SU-DHL-6 (cell line): Measurements from ENCODE around the gene CPT1B.
A peak's percentile ranks its signal among the peaks of the same experiment; 100 is the strongest.

Experiments used
- H2AFZ ChIP-seq: fragments of 200-600 bp; sonication (generic); 2 replicates; pipeline ENCODE4 v1.6.1; 2014; ENCODE audit warnings: low read depth, mild to moderate bottlenecking, moderate library complexity, mixed read lengths, antibody characterized with exemption, low read length; ENCODE audit not compliant: severe bottlenecking
- H3F3A ChIP-seq: fragments of 200-600 bp; shearing (Covaris generic); 2 replicates; pipeline ENCODE4 v1.6.0; 2016; ENCODE audit warnings: antibody characterized with exemption, mild to moderate bottlenecking; ENCODE audit not compliant: insufficient read depth
- H3K27ac ChIP-seq: fragments of 200-600 bp; sonication (generic); 2 replicates; pipeline ENCODE4 v1.5.1; 2016; ENCODE audit warnings: low read depth, mild to moderate bottlenecking, low read length, moderate library complexity, mixed read lengths
- H3K27me3 ChIP-seq: fragments of 200-600 bp; sonication (generic), shearing (Covaris generic); 2 replicates; pipeline ENCODE4 v1.6.0; 2014; ENCODE audit warnings: mild to moderate bottlenecking, low read length
- H3K36me3 ChIP-seq: fragments of 200-600 bp; sonication (generic); 2 replicates; pipeline ENCODE4 v1.6.1; 2014; ENCODE audit warnings: mild to moderate bottlenecking, low read length, mixed read lengths
- H3K4me2 ChIP-seq: fragments of 300-600, 200-600 bp; shearing (Covaris generic), sonication (generic); 2 replicates; pipeline ENCODE4 v1.6.0; 2014; ENCODE audit warnings: low read length, low read depth, mild to moderate bottlenecking; ENCODE audit not compliant: poor library complexity, severe bottlenecking
- H3K4me3 ChIP-seq: fragments of 200-600 bp; sonication (generic); 2 replicates; pipeline ENCODE4 v1.5.1; 2014; ENCODE audit warnings: antibody characterized with exemption, low read length, mild to moderate bottlenecking, mixed read lengths; ENCODE audit not compliant: insufficient read depth, poor library complexity, severe bottlenecking
- H3K79me2 ChIP-seq: fragments of 200-600 bp; sonication (generic); 2 replicates; pipeline ENCODE4 v1.6.1; 2014; ENCODE audit warnings: mild to moderate bottlenecking, low read length, moderate library complexity; ENCODE audit not compliant: insufficient read depth
- H3K9ac ChIP-seq: fragments of 200-600 bp; sonication (generic); 2 replicates; pipeline ENCODE4 v1.7.0; 2014; ENCODE audit warnings: mild to moderate bottlenecking, low read length
- H3K9me2 ChIP-seq: fragments of 200-600 bp; sonication (generic); replicated peaks from 2 replicates; pipeline ENCODE4 v1.6.1; 2014; ENCODE audit warnings: low read length; ENCODE audit not compliant: insufficient read depth
- H3K9me3 ChIP-seq: fragments of 200-600 bp; sonication (generic); 2 replicates; pipeline ENCODE4 v1.6.1; 2014; ENCODE audit warnings: low read length, mixed read lengths; ENCODE audit not compliant: insufficient read depth
- H4K20me1 ChIP-seq: fragments of 200-600 bp; sonication (generic); 2 replicates; pipeline ENCODE4 v1.6.1; 2014; ENCODE audit warnings: low read depth, mild to moderate bottlenecking, antibody characterized with exemption, low read length, moderate library complexity, mixed read lengths
- CTCF ChIP-seq: fragments of 200-600 bp; sonication (generic); IDR thresholded peaks from one replicate; pipeline ENCODE4 v1.5.1; 2017; ENCODE audit warnings: antibody characterized with exemption, mild to moderate bottlenecking, low read length, moderate library complexity; ENCODE audit not compliant: insufficient read depth, poor library complexity, severe bottlenecking
- EZH2phosphoT487 ChIP-seq: fragments of 200-600 bp; sonication (generic), shearing (Covaris generic); conservative IDR thresholded peaks from 2 replicates; pipeline ENCODE4 v1.6.1; 2018; ENCODE audit warnings: mild to moderate bottlenecking, antibody characterized with exemption, low read length, moderate library complexity, mixed read lengths

CPT1B gene

GRCh38 chr22:50585238-50585637 lies 7.0 kb upstream of the CPT1B start:
- Histone ChIP-seq H3K36me3 (no peaks in the 10 kb centered on the region), H3K27me3 (no peaks in the 10 kb centered on the region), H3K79me2 (peaks cover 8% of the 10 kb centered on the region), H3K9me3 (no peaks in the 10 kb centered on the region), H3K9me2 (no peaks in the 10 kb centered on the region), H4K20me1 (no peaks in the 10 kb centered on the region), H3K4me2 (no peak overlapping the region), H3F3A (no peaks in the 10 kb centered on the region), H3K4me3 (no peak overlapping the region), H3K27ac (no peak overlapping the region), H2AFZ (no peak overlapping the region), H3K9ac (no peak overlapping the region)
- TF ChIP-seq CTCF = no peak
- no peak for TF ChIP-seq EZH2phosphoT487

GRCh38 chr22:50584106-50585096 lies 6.2 kb upstream of the CPT1B start:
- no peaks in the 10 kb centered on the region for H3K9me3 ChIP-seq
- H3F3A ChIP-seq = no peaks in the 10 kb centered on the region
- H3K27me3 ChIP-seq = no peaks in the 10 kb centered on the region
- H3K4me3 ChIP-seq = no peak overlapping the region
- H3K36me3 ChIP-seq = no peaks in the 10 kb centered on the region
- H3K4me2 ChIP-seq = peak overlapping the region; percentile 61
- H4K20me1 ChIP-seq = no peaks in the 10 kb centered on the region
- H3K9me2 ChIP-seq = no peaks in the 10 kb centered on the region
- H3K27ac ChIP-seq = no peak overlapping the region
- H3K79me2 ChIP-seq = peaks cover 8% of the 10 kb centered on the region
- TF ChIP-seq EZH2phosphoT487 = no peak
- TF ChIP-seq CTCF = no peak
- peak overlapping the region; percentile 92 for H3K9ac ChIP-seq
- H2AFZ ChIP-seq = no peak overlapping the region

- Histone ChIP-seq H3K79me2 (peaks cover 8% of the 10 kb centered on the region), H3K9me3 (no peaks in the 10 kb centered on the region), H2AFZ (peak overlapping the region; percentile 46), H3F3A (no peaks in the 10 kb centered on the region), H3K4me3 (peak overlapping the region; percentile 72), H3K9me2 (no peaks in the 10 kb centered on the region), H3K27me3 (no peaks in the 10 kb centered on the region), H4K20me1 (no peaks in the 10 kb centered on the region; the same call in 1 of the 2 replicates), H3K4me2 (peak overlapping the region; percentile 61), H3K9ac (peak overlapping the region; percentile 92), H3K27ac (peak overlapping the region; percentile 25), H3K36me3 (no peaks in the 10 kb centered on the region)
- TF ChIP-seq EZH2phosphoT487 (no peak), CTCF (no peak)
Observed at GRCh38 chr22:50583294-50583861, 5.2 kb upstream of the CPT1B start.
